H1 (cell line): Measurements from ENCODE around the gene DIP2C. TPM values are rescaled to one million over a fixed set of nuclear protein-coding genes. Genes with fewer than 3 reads are reported as not detected.
"Not testable (repeated sequence)": the region's sequence is repeated elsewhere in the genome, so short reads cannot be mapped to it uniquely, and the experiment has no call there.

Experiments used
- CTCF ChIA-PET: fragments of 300-600 bp; sonication (Branson Sonifier 250); formaldehyde crosslinking; loops from one replicate; lab custom pipeline; 2021; ENCODE audit not compliant: partially characterized antibody; lab: Charles Lee
- POLR2A ChIA-PET: fragments of 300-600 bp; sonication (Branson Sonifier 250); formaldehyde crosslinking; loops from one replicate; lab custom pipeline; 2021; ENCODE audit warnings: inconsistent platforms; ENCODE audit not compliant: partially characterized antibody; lab: Charles Lee
- DNase-seq, 2 experiments: peaks; one replicate each; pipeline versions ENCODE4 v3.0.0 to v3.0.0-alpha.2; 2010 to 2022; ENCODE audit warnings: low spot score in 2 of 2, low read depth in 1 of 2, mixed read lengths in 1 of 2
- FAIRE-seq: peaks from 2 replicates; lab custom pipeline; 2011; peaks lifted over from hg19 to GRCh38; lab: Jason Lieb, UNC
- H2AFZ ChIP-seq: 2 replicates; pipeline ENCODE4 v1.8.1; 2012; ENCODE audit warnings: low read length, inconsistent platforms
- H2AK5ac ChIP-seq: 2 replicates; pipeline ENCODE4 v1.6.1; 2013; ENCODE audit warnings: low read depth, low read length
- H2BK120ac ChIP-seq: replicated peaks from 2 replicates; pipeline ENCODE3; 2013; ENCODE audit warnings: low read depth, low read length, inconsistent platforms
- H2BK12ac ChIP-seq: 2 replicates; pipeline ENCODE4 v1.6.1; 2013; ENCODE audit warnings: low read depth, low read length
- H2BK15ac ChIP-seq: 2 replicates; pipeline ENCODE4 v1.6.1; 2013; ENCODE audit warnings: low read length
- H2BK20ac ChIP-seq: 2 replicates; pipeline ENCODE4 v1.6.1; 2013; ENCODE audit warnings: low read length
- H2BK5ac ChIP-seq: 2 replicates; pipeline ENCODE4 v1.6.1; 2013; ENCODE audit warnings: low read depth, low read length
- H3K14ac ChIP-seq: 2 replicates; pipeline ENCODE4 v1.6.1; 2013; ENCODE audit warnings: inconsistent platforms; ENCODE audit not compliant: insufficient read length
- H3K18ac ChIP-seq: 2 replicates; pipeline ENCODE4 v1.6.1; 2013; ENCODE audit warnings: low read length; ENCODE audit errors: extremely low read depth
- H3K23ac ChIP-seq: 2 replicates; pipeline ENCODE4 v1.6.1; 2013; ENCODE audit warnings: inconsistent platforms; ENCODE audit not compliant: insufficient read length
- H3K23me2 ChIP-seq: 2 replicates; pipeline ENCODE4 v1.6.1; 2013; ENCODE audit warnings: low read depth, low read length
- H3K27ac ChIP-seq: 2 replicates; pipeline ENCODE4 v1.6.1; 2011; ENCODE audit warnings: low read depth, low read length, inconsistent platforms
- H3K27me3 ChIP-seq, 4 experiments: replicated peaks in 1 of 4; 1 replicate in 1 of 4; 2 replicates in 3 of 4; pipeline versions ENCODE4 v1.6.1 to v1.8.1; 2011 to 2013; ENCODE audit warnings: low read length in 3 of 4, mild to moderate bottlenecking in 3 of 4, inconsistent platforms in 2 of 4, mixed read lengths in 2 of 4, moderate library complexity in 1 of 4; ENCODE audit not compliant: control insufficient read depth in 3 of 4, insufficient read depth in 3 of 4; ENCODE audit errors: extremely low read depth in 1 of 4
- H3K36me3 ChIP-seq, 4 experiments: 2 replicates each; pipeline versions ENCODE4 v1.6.1 to v1.8.1; 2011 to 2013; ENCODE audit warnings: mild to moderate bottlenecking in 4 of 4, low read length in 3 of 4, moderate library complexity in 2 of 4, control low read depth in 1 of 4, inconsistent platforms in 1 of 4; ENCODE audit not compliant: insufficient read depth in 4 of 4, control insufficient read depth in 2 of 4
- H3K4ac ChIP-seq: replicated peaks from 2 replicates; pipeline ENCODE3; 2013; ENCODE audit warnings: low read length, low read depth, mixed read lengths, inconsistent platforms; ENCODE audit not compliant: insufficient read length
- H3K4me1 ChIP-seq, 4 experiments: replicated peaks in 1 of 4; 1 replicate in 1 of 4; 2 replicates in 3 of 4; pipeline versions ENCODE4 v1.6.1 to v1.8.1; 2011 to 2013; ENCODE audit warnings: low read length in 3 of 4, inconsistent platforms in 2 of 4, mixed read lengths in 1 of 4; ENCODE audit not compliant: insufficient read depth in 4 of 4, control insufficient read depth in 3 of 4
- H3K4me2 ChIP-seq, 2 experiments: 2 replicates each; pipeline versions ENCODE4 v1.6.1 to v1.8.1; 2011 to 2013; ENCODE audit warnings: low read depth in 2 of 2, low read length in 2 of 2, control low read depth in 1 of 2, inconsistent platforms in 1 of 2, mild to moderate bottlenecking in 1 of 2; ENCODE audit not compliant: insufficient read depth in 1 of 2
- H3K4me3 ChIP-seq, 4 experiments: fragments of 200-600, 300-600 bp in 1 of 4; sonication (generic), shearing (Covaris generic), sonication (Bioruptor Twin) in 1 of 4; 2 replicates each; pipeline versions ENCODE4 v1.5.1 to v1.8.1; 2011 to 2016; ENCODE audit warnings: low read length in 4 of 4, low read depth in 3 of 4, control low read depth in 2 of 4, inconsistent platforms in 2 of 4, mild to moderate bottlenecking in 2 of 4, mixed read lengths in 1 of 4, moderate library complexity in 1 of 4; ENCODE audit not compliant: insufficient read depth in 2 of 4; ENCODE audit errors: extremely low read depth in 1 of 4
- H3K56ac ChIP-seq: replicated peaks from 2 replicates; pipeline ENCODE3; 2013; ENCODE audit warnings: low read depth, mild to moderate bottlenecking, mixed read lengths, low read length, inconsistent platforms; ENCODE audit not compliant: insufficient read length
- H3K79me1 ChIP-seq: 2 replicates; pipeline ENCODE4 v1.6.1; 2013; ENCODE audit warnings: low read depth, low read length, control low read depth
- H3K79me2 ChIP-seq, 2 experiments: 2 replicates each; pipeline versions ENCODE4 v1.6.1 to v1.8.1; 2012 to 2013; ENCODE audit warnings: low read length in 2 of 2, mild to moderate bottlenecking in 2 of 2, inconsistent platforms in 1 of 2; ENCODE audit not compliant: insufficient read depth in 2 of 2, control insufficient read depth in 1 of 2
- H3K9ac ChIP-seq, 4 experiments: replicated peaks in 1 of 4; 1 replicate in 1 of 4; 2 replicates in 3 of 4; pipeline versions ENCODE4 v1.6.1 to v1.8.1; 2011 to 2013; ENCODE audit warnings: low read depth in 3 of 4, low read length in 3 of 4, control low read depth in 2 of 4, mild to moderate bottlenecking in 2 of 4, moderate library complexity in 2 of 4, inconsistent platforms in 1 of 4; ENCODE audit errors: extremely low read depth in 1 of 4
- H3K9me3 ChIP-seq, 2 experiments: 2 replicates each; pipeline versions ENCODE4 v1.6.1 to v1.8.1; 2012 to 2013; ENCODE audit warnings: mild to moderate bottlenecking in 2 of 2, moderate library complexity in 2 of 2, control low read depth in 1 of 2, inconsistent platforms in 1 of 2, low read depth in 1 of 2, low read length in 1 of 2, mixed read lengths in 1 of 2; ENCODE audit not compliant: insufficient read depth in 2 of 2
- H4K20me1 ChIP-seq, 2 experiments: replicated peaks in 1 of 2; 2 replicates each; pipeline versions ENCODE3 to v1.8.1; 2011 to 2013; ENCODE audit warnings: inconsistent platforms in 2 of 2, low read length in 2 of 2, mild to moderate bottlenecking in 1 of 2; ENCODE audit not compliant: insufficient read depth in 2 of 2, control insufficient read depth in 1 of 2
- H4K5ac ChIP-seq: 2 replicates; pipeline ENCODE4 v1.6.1; 2013; ENCODE audit warnings: low read length, low read depth, mixed read lengths, inconsistent platforms; ENCODE audit not compliant: insufficient read length
- H4K8ac ChIP-seq: 2 replicates; pipeline ENCODE4 v1.8.0; 2013; ENCODE audit warnings: mild to moderate bottlenecking, moderate library complexity, low read length, inconsistent platforms; ENCODE audit not compliant: insufficient read depth; ENCODE audit errors: extremely low read depth
- H4K91ac ChIP-seq: replicated peaks from 2 replicates; pipeline ENCODE3; 2013; ENCODE audit warnings: low read length, mixed read lengths, inconsistent platforms; ENCODE audit not compliant: insufficient read length
- CHD1 ChIP-seq: IDR thresholded peaks from 2 replicates; pipeline ENCODE4 v1.6.1; 2012; ENCODE audit warnings: low read depth, low read length, improper control_type of control experiment
- CHD2 ChIP-seq: IDR thresholded peaks from 2 replicates; pipeline ENCODE4 v1.6.1; 2012; ENCODE audit warnings: low read length, improper control_type of control experiment
- MAFK ChIP-seq: IDR thresholded peaks from 2 replicates; pipeline ENCODE4 v1.6.1; 2012; ENCODE audit warnings: low read depth, mild to moderate bottlenecking, improper control_type of control experiment, low read length
- NANOG ChIP-seq: IDR thresholded peaks from 2 replicates; pipeline ENCODE4 v1.6.1; 2011; ENCODE audit warnings: low read length, low read depth, mild to moderate bottlenecking, inconsistent platforms; ENCODE audit not compliant: insufficient read depth, poor library complexity, severe bottlenecking
- RNF2 ChIP-seq: fragments of 200-900, 300-1000 bp; sonication (generic); IDR thresholded peaks from 2 replicates; pipeline ENCODE4 v1.7.1; 2016; ENCODE audit warnings: borderline replicate concordance, low read depth, mild to moderate bottlenecking, antibody characterized with exemption, low read length; ENCODE audit not compliant: poor library complexity, severe bottlenecking; ENCODE audit errors: missing control alignments
- TEAD4 ChIP-seq: IDR thresholded peaks from 2 replicates; pipeline ENCODE4 v1.6.1; 2012; ENCODE audit warnings: low read depth, low read length, inconsistent platforms, mixed read lengths
- USF2 ChIP-seq: IDR thresholded peaks from 2 replicates; pipeline ENCODE4 v1.6.1; 2011; ENCODE audit warnings: low read length, improper control_type of control experiment
- WGBS, 2 experiments: shearing (Covaris generic) in 1 of 2; methylation state at CpG; one replicate each; pipeline versions ENCODE4 v1.1.6 to v1.1.7; 2013 to 2015; ENCODE audit warnings: low lambda C conversion rate in 2 of 2, mixed read lengths in 2 of 2, inconsistent platforms in 1 of 2, low coverage in 1 of 2, missing lambda C conversion rate in 1 of 2; ENCODE audit not compliant: insufficient replicate concordance in 2 of 2, insufficient coverage in 1 of 2, insufficient read length in 1 of 2; ENCODE audit errors: extremely low coverage in 1 of 2, missing lambda C conversion rate in 1 of 2; 5-methylcytosine and 5-hydroxymethylcytosine counted together
- polyA plus RNA-seq, 7 experiments: library from polyadenylated mRNA; depleted of rRNA in 3 of 7; stranded (reverse) in 5 of 7; unstranded in 2 of 7; fragments of >200 nt in 5 of 7; fragments of 200-250 nt in 2 of 7; gene quantifications; 1 replicate in 5 of 7; 2 replicates in 1 of 7; 4 replicates in 1 of 7; pipeline versions ENCODE4 v1.2.1 to v1.2.3, GENCODE V29; 2011 to 2013; ENCODE audit warnings: missing spikeins in 2 of 7, mixed read lengths in 2 of 7
- total RNA-seq: library from RNA; stranded (reverse); fragmentation: NEBNext Ultra II Directional; extraction: Animal tissue kit (Norgen Biotek cat#: 25700); gene quantifications from 2 replicates; pipeline ENCODE4 v1.2.1, GENCODE V29; 2021

DIP2C gene
- total and polyA plus RNA-seq, 2 of the 8 experiments (the other 6 are each of a cell fraction or from before 2014, with no cell fraction given), result 3.8 to 9.3 TPM

DNA sequence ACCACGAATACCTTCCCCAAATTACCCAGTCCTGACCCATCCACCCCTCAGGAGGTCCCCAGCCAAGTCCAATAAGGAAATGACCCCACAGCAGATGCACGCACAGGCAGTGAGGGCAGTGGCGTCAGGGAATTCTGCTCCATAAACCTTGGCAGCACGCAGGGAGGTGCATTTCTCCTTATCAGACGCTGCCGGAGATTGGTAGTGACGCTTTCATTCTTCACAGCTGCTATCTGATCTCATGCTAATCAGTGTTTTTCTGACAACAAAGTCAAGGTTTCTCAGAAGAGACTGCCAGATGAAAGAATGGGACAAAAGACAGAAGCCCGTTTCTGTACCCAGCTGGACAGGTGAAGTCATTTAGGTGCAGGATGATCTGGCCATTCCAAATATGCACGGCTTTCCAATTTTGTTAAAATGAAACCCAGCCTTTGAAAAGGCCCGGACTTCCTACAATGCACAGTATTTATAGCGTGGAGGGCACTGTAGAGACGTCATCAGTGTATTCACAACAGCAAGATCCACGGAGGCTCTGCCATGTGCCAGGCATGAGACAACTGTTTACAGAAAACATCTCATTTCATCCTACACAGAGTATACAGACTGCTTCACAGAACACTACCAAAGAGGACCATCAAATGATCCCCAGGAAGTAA lies 35.3 kb downstream of the DIP2C start (continued):
- TF ChIP-seq NANOG (no peak), USF2 (no peak), RNF2 (no peak), TEAD4 (no peak), CHD2 (no peak), CHD1 (no peak), MAFK (no peak)

DNA sequence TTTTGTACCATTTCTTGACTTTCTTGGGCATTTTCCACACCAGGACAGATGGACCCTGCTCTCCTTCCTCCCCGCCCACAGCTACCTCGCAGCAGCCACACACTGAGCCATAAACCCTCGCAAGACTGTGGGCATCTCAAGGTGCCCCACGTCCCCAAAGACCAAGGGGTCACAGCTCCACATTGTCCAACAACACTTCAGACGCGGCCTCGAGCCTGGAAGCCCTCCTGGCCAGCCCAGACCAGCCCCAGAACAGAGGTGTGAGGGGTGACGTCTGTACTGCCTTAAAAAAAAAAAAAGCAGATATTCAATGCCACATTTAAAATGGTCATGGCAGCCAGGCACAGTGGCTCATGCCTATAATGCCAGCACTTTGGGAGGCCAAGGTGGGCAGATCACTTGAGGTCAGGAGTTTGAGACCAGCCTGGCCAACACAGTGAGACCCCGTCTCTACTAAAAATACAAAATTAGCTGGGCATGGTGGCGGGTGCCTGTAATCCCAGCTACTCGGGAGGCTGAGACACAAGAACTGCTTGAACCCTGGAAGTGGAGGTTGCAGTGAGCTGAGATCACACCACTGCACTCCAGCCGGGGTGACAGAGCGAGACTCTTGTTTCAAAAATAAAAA lies 36.5 kb downstream of the DIP2C start:
- not testable (repeated sequence) for H3K4me2 ChIP-seq, H2BK120ac ChIP-seq, H3K14ac ChIP-seq, FAIRE-seq, H3K4me1 ChIP-seq, H2BK12ac ChIP-seq, H3K4ac ChIP-seq, H4K8ac ChIP-seq, H3K56ac ChIP-seq, H3K9me3 ChIP-seq, H3K23me2 ChIP-seq, H2BK20ac ChIP-seq, H3K18ac ChIP-seq, H2BK5ac ChIP-seq, H3K9ac ChIP-seq, H3K36me3 ChIP-seq, H2AFZ ChIP-seq, H4K91ac ChIP-seq, H2BK15ac ChIP-seq, H4K5ac ChIP-seq, H3K4me3 ChIP-seq, H3K27ac ChIP-seq, H3K27me3 ChIP-seq, DNase-seq, H3K23ac ChIP-seq, H2AK5ac ChIP-seq
- 86% methylated on average over 13 of the region's 13 CpGs; no CpG with 5 or more reads in 1 of the 2 experiments for WGBS, 2 experiments
- Histone ChIP-seq H4K20me1 (peaks cover 2 to 19% of the 10 kb centered on the region in 2 experiments), H3K79me2 (peaks cover 5 to 20% of the 10 kb centered on the region in 2 experiments), H3K79me1 (peaks cover 24% of the 10 kb centered on the region)
- POLR2A ChIA-PET, result interaction anchor here (0.8 kb wide), 1 partner anchor 35 kb away, joined by 3 read pairs; no protein-coding TSS in a partner anchor
- CTCF ChIA-PET, result interaction anchor here (0.5 to 2.1 kb wide), 7 partner anchors 10 to 566 kb away, joined by 3 to 5 read pairs (median 3); no protein-coding TSS in a partner anchor
